ES-I3 (cell line): ENCODE results near the gene RIPOR2.

ENCODE experiments used
- H3K36me3 ChIP-seq: 2 replicates; pipeline ENCODE4 v1.6.1; 2013; ENCODE audit warnings: mild to moderate bottlenecking, low read length, control low read depth, moderate library complexity; ENCODE audit not compliant: insufficient read depth
- H3K4me1 ChIP-seq: 2 replicates; pipeline ENCODE4 v1.6.1; 2013; ENCODE audit warnings: mild to moderate bottlenecking, control low read depth, low read length; ENCODE audit not compliant: insufficient read depth
- H3K9ac ChIP-seq: 2 replicates; pipeline ENCODE4 v1.6.1; 2013; ENCODE audit warnings: low read depth, mild to moderate bottlenecking, low read length, moderate library complexity
- H3K9me3 ChIP-seq: 2 replicates; pipeline ENCODE4 v1.6.1; 2013; ENCODE audit warnings: mild to moderate bottlenecking, low read length, moderate library complexity; ENCODE audit not compliant: control insufficient read depth, insufficient read depth

The RIPOR2 gene

GRCh38 chr6:24875534-24875901 is 60.2 kb downstream of the RIPOR2 start:
- peaks cover 3% of the 10 kb centered on the region; the same call in 1 of the 2 replicates for H3K36me3 ChIP-seq
- no peaks in the 10 kb centered on the region for H3K9me3 ChIP-seq
- H3K4me1 ChIP-seq, result peaks cover 32% of the 10 kb centered on the region
- no peak overlapping the region for H3K9ac ChIP-seq

GRCh38 chr6:24874776-24875533 is 60.8 kb downstream of the RIPOR2 start:
- H3K4me1 ChIP-seq, result peaks cover 30% of the 10 kb centered on the region
- peaks cover 3% of the 10 kb centered on the region; the same call in 1 of the 2 replicates for H3K36me3 ChIP-seq
- H3K9me3 ChIP-seq, result no peaks in the 10 kb centered on the region
- no peak overlapping the region for H3K9ac ChIP-seq

- H3K36me3 ChIP-seq, result peaks cover 3% of the 10 kb centered on the region; the same call in 1 of the 2 replicates
- H3K9ac ChIP-seq, result no peak overlapping the region
- no peaks in the 10 kb centered on the region for H3K9me3 ChIP-seq
- peaks cover 22% of the 10 kb centered on the region for H3K4me1 ChIP-seq
These were observed 61.6 kb downstream of the RIPOR2 start for GRCh38 chr6:24874128-24874527.

- Histone ChIP-seq H3K9ac (no peak overlapping the region), H3K9me3 (no peaks in the 10 kb centered on the region), H3K36me3 (peaks cover 3% of the 10 kb centered on the region; the same call in 1 of the 2 replicates), H3K4me1 (peaks cover 17% of the 10 kb centered on the region)
These were observed 63.0 kb downstream of the RIPOR2 start for GRCh38 chr6:24872779-24873178.

- Histone ChIP-seq H3K4me1 (peaks cover 4% of the 10 kb centered on the region; the same call in 1 of the 2 replicates), H3K36me3 (peaks cover 3% of the 10 kb centered on the region; the same call in 1 of the 2 replicates), H3K9ac (no peak overlapping the region), H3K9me3 (no peaks in the 10 kb centered on the region)
These were observed 67.0 kb downstream of the RIPOR2 start for GRCh38 chr6:24868765-24869164.

- H3K9ac ChIP-seq, result no peak overlapping the region
- H3K36me3 ChIP-seq, result no peaks in the 10 kb centered on the region; the same call in 1 of the 2 replicates
- no peaks in the 10 kb centered on the region for H3K4me1 ChIP-seq
- H3K9me3 ChIP-seq, result no peaks in the 10 kb centered on the region
These were observed 68.6 kb downstream of the RIPOR2 start for GRCh38 chr6:24867104-24867703.

- no peak overlapping the region for H3K9ac ChIP-seq
These were observed 70.6 kb downstream of the RIPOR2 start for GRCh38 chr6:24865161-24865560.

GRCh38 chr6:24864343-24864742 is 71.4 kb downstream of the RIPOR2 start:
- no peak overlapping the region for H3K9ac ChIP-seq
- H3K36me3 ChIP-seq, result peaks cover 1% of the 10 kb centered on the region; the same call in 1 of the 2 replicates
- H3K9me3 ChIP-seq, result no peaks in the 10 kb centered on the region
- peaks cover 7% of the 10 kb centered on the region; the same call in 1 of the 2 replicates for H3K4me1 ChIP-seq

More at GRCh38 chr6:24865161-24865560, 70.6 kb downstream of the RIPOR2 start:
- Histone ChIP-seq H3K9me3 (no peaks in the 10 kb centered on the region), H3K4me1 (no peaks in the 10 kb centered on the region), H3K36me3 (no peaks in the 10 kb centered on the region; the same call in 1 of the 2 replicates)

GRCh38 chr6:24861934-24862333 is 73.8 kb downstream of the RIPOR2 start:
- no peak overlapping the region for H3K9ac ChIP-seq
- H3K36me3 ChIP-seq, result peaks cover 6% of the 10 kb centered on the region; the same call in 1 of the 2 replicates
- peaks cover 8% of the 10 kb centered on the region; the same call in 1 of the 2 replicates for H3K4me1 ChIP-seq
- H3K9me3 ChIP-seq, result no peaks in the 10 kb centered on the region

GRCh38 chr6:24859608-24860200 is 76.1 kb downstream of the RIPOR2 start:
- Histone ChIP-seq H3K9me3 (no peaks in the 10 kb centered on the region), H3K9ac (no peak overlapping the region), H3K36me3 (peaks cover 6% of the 10 kb centered on the region; the same call in 1 of the 2 replicates), H3K4me1 (peaks cover 8% of the 10 kb centered on the region)

GRCh38 chr6:24859132-24859531 is 76.6 kb downstream of the RIPOR2 start:
- H3K36me3 ChIP-seq, result peaks cover 8% of the 10 kb centered on the region; the same call in 1 of the 2 replicates
- no peaks in the 10 kb centered on the region for H3K9me3 ChIP-seq
- H3K4me1 ChIP-seq, result peaks cover 8% of the 10 kb centered on the region
- H3K9ac ChIP-seq, result no peak overlapping the region

- Histone ChIP-seq H3K9ac (no peak overlapping the region), H3K9me3 (no peaks in the 10 kb centered on the region), H3K36me3 (peaks cover 9% of the 10 kb centered on the region; the same call in 1 of the 2 replicates), H3K4me1 (peaks cover 8% of the 10 kb centered on the region)
These were observed 77.5 kb downstream of the RIPOR2 start for GRCh38 chr6:24858177-24858653.

- Histone ChIP-seq H3K9ac (no peak overlapping the region), H3K9me3 (no peaks in the 10 kb centered on the region), H3K4me1 (peaks cover 8% of the 10 kb centered on the region), H3K36me3 (peaks cover 9% of the 10 kb centered on the region; the same call in 1 of the 2 replicates)
These were observed 78.7 kb downstream of the RIPOR2 start for GRCh38 chr6:24856901-24857670.

GRCh38 chr6:24856246-24856599 is 79.5 kb downstream of the RIPOR2 start:
- Histone ChIP-seq H3K4me1 (peaks cover 8% of the 10 kb centered on the region), H3K36me3 (peaks cover 10% of the 10 kb centered on the region; the same call in 1 of the 2 replicates), H3K9ac (no peak overlapping the region), H3K9me3 (no peaks in the 10 kb centered on the region)
